HG02571 (cell line): Measurements from ENCODE around the gene CPT1B.
"Not testable (repeated sequence)": the region's sequence is repeated elsewhere in the genome, so short reads cannot be mapped to it uniquely, and the experiment has no call there.

Experiments used
- ATAC-seq: cut with Tn5 transposase; IDR thresholded peaks from one replicate; pipeline ENCODE4 v1.9.1; 2021; ENCODE audit warnings: mild to moderate bottlenecking, moderate library complexity; ENCODE audit not compliant: unreplicated experiment

The CPT1B gene

DNA sequence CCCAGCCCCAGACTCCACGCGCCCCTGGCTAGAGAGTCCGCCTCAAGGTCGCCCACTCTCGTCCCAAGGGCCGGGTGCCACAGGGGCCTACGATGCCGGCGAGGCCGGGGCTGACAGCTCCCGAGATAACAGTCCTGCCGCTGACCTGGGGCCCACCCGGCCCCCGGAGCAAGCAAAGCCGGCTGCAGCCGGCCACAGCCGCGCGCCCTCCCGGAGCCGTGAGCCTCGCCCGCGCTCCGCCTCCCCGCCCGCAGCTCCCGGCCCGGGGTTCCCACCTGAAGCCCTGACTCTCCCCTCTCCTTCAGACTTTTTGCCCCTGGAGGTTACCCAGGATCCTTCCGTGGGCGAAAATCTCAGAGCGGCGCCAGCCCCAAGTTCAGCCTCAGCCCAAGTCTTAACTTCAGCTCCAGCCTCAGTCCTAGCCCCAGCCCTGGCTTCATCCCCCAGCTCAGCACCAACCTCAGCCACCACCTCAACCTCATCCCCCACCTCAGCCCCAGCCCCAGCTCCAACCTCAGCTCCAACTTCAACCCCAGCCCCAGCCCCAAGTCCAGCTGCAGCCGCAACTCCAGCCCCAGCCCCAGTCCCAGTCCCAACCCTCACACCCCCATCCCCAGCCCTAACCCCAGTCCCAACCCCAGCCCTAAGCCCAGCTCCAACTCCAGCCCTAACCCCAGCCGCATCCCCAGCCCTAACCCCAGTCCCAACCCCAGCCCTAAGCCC is 30.8 kb downstream of the CPT1B start:
- ATAC-seq = no peak

DNA sequence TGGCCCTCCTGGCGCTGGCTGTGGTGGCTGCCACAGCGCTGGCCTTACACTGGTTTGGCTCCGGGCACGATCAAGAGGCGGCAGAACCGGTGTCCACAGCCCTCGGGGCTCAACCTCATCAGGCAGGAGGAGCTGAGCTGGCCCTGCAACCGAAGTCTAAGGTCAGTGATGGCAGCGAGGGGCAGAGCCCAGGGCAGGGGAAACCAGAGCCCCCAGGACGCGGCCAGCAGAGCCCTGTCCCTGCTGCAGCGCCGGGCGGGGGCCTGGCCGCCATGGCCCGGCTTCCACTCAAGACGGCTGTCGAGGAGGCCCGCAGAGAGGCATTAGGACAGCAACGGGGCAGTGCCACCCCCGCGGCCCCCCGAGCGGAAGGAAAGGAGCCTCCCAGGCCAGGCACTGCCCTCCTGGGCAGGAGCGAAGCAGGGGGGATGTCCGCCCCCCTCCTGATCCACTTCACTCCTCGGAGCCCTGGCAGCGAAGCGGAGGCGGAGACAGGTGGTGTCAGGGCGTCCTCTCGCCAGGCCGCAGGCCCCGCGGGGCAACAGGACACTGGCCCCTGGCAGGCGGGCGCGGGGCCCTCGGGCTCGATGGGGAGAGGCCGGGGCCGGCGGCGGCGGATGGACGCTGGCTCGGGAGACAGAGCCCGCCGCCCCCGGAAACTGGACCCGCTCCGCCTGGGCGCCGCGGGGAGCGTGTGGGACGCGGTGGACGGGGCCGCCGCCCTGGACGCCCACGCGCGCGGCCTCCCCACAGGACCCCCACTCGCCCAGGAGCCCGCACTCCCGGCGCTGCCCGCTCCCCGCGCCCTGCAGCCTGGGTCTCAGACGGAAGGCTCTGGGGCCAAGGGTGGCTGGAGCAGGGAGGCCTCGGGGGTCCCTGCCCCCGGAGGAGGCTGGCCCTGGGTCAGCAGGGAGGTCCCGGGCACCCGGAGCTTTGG is 31.6 kb downstream of the CPT1B start:
- no peak for ATAC-seq

DNA sequence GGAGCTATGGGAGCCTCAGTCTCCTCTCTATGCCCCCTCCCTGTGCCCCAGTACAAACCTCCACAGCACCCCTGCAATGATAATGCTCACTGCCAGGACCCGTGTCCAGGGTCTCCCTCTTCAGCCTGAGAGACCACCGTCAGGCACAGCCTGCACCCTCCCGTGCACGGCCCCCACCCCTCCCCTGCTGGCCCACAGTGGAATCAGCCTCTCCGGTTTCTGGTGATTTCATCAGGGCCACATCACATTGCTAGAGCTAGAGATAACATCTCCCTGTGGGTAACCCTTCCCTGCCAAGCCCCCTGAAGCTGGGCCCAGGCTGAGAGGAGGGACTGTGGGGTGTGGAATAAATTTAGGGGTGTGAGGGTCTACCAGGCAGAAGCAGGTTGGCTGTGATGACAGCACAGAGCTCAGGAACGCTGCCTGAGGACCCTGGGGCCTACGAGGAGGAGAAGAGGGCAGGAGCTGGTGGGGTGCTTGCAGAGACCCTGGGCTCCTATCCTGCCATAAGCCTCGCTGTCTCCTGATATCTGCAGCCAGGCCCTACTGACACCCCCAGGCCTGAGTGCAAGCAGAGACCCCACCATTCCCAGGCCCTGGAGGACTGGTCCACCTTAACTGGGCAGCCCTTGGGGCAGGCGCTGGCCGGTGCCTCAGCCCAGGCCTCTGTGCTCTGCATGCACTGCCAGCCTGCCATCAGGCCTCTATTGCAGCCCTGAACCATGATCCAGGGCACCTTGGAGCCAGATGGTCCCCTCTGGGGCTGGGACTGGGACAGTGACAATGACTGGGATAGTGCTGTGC is 32.5 kb downstream of the CPT1B start, which contains the start of gene KLHDC7B:
Gene KLHDC7B, plus strand, starts transcription at position 378 of the 804 bp plus-strand sequence. Its CDS starts 345 bp downstream, at position 723.
- ATAC-seq = no peak

DNA sequence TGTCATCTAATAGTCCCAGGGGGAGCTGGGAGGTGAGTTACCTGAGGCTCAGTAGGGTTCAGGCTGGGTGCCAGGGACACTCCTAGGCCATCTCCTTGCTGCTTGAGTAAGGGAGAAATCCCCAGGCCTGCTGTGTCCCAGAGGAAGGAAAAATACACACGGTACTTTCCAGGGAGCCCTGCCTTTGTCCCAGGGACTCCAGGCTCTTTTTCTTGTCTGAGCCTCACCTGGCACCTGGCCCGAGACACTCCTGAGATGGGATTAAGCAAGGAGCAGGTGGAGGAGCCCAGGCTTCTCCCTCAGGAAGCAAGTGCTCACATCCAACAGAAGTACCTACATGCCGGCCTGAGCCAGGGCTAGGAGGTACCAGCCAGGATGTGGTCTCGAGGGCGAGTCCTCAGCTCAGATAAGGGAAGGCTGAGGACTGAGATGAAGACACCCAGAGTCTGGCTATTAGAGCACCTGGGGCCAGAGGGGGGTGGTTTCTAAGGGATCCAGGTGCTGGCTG is 33.4 kb downstream of the CPT1B start:
- ATAC-seq = no peak

DNA sequence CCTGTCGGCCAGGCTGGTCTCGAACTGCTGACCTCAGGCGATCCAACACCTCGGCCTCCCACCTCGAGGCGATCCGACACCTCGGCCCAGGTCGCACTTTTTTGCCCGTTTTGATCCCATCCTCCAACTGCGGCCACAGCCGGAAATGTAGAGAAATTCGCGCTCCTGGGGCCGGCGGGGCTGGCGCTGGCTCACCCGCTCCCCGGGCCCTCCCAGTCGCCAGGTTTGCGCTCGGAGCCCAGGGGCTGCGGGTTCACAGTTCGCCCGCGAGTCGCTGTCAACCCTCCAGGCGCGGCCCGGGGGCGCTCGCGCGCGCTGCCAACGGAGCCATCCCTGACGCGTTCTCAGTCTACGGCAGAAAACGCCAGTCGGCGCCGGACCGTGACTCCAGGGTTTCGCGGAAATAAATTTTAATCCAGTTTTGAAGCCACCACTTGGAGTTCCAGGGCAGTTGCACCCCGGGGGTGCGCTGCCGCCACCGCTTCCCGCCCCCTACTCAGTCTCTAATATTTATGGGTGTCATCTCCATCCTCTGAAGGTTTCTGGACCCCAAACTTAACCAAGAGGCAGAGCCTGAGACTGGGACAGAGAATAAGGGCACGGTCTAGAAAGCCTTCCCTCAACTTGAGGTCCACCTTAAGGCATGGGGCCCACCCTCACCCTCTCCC is 34.0 kb downstream of the CPT1B start:
- ATAC-seq = no peak

DNA sequence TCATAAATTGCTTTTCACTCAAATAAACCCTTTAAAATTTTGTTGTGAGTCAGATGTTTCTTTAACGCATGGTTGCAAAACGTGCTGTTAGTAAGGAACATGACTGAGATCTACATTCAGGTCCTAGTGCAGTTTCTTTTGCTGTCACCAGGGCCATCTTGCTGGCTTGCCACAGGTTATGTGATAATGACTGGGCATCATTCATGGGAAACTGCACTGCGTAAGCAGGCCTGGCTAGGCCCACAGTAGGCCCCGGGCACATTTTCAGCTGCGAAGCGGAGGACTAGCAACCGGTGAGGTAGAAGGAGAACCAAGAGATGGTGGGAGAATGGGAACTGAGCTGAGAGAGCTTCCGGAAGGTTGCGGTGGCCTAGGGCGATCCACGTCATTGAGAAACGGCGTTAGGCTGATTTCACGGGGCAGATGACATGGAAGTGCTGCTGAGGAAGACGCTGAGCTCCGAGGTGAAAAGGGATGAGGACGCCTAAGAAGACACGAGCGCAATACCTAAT is 35.8 kb downstream of the CPT1B start:
- ATAC-seq = no peak

DNA sequence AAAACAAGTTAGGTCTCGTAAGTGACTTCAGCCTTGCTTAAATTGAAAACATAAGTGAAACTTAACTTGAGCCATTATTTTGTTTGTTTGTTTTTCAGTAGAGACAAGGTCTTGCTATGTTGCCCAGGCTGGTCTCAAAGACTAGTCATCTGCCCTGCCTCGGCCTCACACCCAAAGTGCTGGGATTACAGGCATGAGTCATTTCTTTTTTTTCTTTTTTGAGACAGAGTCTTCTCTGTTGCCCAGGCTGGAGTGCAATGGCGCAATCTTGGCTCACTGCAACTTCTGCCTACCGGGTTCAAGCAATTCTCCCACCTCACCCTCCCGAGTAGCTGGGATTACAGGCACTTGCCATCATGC is 36.6 kb downstream of the CPT1B start:
- ATAC-seq = not testable (repeated sequence)

DNA sequence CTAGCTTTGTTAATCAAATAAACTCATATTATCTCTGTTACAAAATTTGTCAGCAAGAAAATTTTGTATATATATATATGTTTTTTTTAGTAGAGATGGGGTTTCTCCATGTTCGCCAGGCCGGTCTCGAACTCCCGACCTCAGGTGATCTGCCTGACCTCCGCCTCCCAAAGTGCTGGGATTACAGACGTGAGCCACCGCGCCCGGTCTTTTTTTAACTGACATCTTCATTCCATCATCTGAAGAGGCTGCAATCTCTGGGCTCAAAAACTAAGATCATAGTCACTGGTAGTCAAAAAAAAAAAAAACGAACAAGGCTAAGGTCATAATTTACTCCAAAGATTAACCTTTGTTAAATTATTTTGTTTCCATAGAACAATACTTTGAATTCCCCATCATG is 37.8 kb downstream of the CPT1B start:
- ATAC-seq = no peak

DNA sequence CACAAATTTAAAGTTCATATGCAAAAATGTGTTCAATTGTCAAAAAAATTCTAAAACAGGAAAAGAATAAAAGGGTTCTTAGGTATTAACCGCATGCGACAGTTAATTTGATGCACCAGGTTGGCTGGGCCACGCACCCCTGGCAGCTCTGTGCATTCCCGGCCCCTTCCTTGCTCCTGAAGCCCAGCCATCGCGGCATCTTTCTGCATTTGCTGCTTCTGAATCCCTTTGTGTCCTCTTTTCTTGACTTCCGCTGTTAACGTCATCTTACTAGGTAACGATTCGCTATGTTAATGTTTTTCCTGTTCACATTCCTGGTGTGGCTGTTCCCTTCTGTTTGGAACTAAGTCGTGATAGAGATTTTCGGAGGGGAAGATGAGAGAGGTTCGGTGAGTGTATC is 40.5 kb downstream of the CPT1B start:
- ATAC-seq = no peak

DNA sequence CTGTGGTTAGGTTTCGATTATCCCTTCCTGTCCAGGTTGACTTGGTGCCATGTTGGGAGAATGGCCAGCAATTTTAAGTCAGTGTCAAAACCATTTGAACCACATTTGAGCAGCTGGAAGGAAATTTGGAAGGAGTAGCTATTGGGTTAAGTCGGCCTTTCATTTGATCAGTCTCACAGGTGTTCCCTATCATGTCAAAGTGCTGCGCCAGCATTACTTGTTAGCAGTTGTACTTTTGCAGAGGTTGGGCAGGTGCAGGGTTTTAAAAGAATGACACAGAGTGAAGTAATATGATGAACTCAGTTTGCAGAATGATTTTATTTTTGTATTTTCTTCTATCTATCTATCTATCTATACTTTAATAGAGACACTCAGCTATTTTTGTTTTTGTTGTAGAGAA is 42.0 kb downstream of the CPT1B start:
- no peak for ATAC-seq

DNA sequence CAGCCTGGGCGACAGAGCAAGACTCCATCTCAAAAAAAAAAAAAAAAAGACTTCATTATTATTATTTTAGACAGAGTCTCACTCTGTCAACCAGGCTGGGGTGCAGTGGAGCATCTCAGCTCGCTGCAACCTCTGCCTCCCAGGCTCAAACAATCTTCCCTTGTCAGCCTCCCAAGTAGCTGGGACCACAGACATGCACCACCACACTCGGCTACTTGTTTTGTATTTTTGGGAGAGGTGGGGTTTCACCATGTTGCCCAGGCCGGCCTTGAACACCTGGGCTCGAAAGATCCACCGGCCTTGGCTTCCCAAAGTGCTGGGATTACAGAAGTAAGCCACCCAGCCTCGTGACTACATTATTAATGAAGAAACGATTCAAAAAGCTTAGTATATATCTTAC is 43.1 kb downstream of the CPT1B start:
- ATAC-seq = no peak

DNA sequence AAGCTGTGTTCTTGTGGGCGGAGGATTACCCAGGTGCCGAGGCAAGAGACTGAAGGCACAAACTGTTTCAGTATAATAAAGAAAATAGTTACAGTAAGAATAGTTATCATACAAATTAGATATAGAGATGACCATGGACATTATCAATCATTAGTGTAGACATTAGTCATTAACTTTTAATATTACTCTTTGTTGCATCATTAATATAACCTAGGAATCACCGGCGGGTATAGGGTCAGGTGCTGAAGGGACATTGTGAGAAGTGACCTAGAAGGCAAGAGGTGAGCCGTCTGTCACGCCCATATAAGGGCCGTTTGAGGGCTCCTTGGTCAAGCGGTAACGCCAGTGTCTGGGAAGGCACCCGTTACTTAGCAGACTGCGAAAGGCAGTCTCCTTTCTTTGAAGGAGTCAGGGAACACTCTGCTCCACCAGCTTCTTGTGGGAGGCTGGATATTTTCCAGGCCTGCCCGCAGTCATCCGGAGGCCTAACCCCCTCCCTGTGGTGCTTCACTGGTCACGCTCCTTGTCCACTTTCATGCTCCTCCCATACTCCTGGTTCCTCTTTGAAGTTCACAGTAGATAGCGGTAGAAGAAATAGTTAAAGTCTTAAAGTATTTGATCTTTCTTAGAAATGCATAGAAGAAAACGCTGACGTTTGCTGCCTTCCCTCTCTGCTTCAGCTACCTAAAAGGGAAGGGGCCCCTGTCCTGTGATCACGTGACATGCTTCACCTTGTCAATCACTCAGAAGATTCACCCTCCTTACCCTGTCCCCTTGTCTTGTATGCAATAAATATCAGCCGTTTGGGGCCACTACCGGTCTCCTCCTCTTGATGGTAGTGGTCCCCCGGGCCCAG is 44.1 kb downstream of the CPT1B start:
- ATAC-seq = not testable (repeated sequence)

DNA sequence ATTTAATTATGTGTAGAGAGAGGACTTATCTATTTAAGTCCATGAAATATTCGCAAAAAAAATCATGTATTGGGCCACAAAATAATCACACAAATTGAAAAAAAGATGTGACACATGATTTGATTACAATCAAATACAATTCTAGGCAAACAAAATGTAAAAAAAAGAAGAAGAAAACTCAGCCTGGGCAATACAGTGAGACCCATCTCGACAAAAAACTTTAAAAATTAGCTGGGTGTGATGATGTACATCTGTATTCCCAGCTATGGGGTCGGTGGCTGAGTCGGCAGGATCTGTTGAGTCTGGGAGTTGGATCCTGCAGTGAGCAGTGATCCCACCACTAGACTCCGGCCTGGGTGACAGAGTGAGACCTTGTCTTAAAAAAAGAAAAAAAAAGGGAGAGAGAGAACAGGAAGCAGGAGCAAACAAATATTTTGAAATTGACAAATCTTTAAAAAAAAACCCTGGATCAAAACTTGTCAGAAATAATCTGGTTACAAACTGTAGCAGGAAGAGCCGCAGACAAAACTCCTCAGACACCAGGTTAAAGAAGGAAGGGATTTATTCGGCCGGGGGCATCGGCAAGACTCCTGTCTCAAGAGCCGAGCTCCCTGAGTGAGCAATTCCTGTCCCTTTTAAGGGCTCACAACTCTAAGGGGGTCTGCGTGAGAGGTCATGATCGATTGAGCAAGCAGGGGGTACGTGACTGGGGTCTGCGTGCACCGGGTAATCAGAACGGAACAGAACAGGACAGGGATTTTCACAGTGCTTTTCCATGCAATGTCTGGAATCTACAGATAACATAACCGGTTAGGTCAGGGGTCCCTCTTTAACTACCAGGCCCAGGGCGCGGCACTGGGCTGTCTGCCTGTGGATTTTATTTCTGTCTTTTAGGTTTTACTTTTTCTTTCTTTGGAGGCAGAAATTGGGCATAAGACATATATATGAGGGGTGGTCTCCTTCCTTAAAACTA is 45.1 kb downstream of the CPT1B start:
- ATAC-seq = no peak

DNA sequence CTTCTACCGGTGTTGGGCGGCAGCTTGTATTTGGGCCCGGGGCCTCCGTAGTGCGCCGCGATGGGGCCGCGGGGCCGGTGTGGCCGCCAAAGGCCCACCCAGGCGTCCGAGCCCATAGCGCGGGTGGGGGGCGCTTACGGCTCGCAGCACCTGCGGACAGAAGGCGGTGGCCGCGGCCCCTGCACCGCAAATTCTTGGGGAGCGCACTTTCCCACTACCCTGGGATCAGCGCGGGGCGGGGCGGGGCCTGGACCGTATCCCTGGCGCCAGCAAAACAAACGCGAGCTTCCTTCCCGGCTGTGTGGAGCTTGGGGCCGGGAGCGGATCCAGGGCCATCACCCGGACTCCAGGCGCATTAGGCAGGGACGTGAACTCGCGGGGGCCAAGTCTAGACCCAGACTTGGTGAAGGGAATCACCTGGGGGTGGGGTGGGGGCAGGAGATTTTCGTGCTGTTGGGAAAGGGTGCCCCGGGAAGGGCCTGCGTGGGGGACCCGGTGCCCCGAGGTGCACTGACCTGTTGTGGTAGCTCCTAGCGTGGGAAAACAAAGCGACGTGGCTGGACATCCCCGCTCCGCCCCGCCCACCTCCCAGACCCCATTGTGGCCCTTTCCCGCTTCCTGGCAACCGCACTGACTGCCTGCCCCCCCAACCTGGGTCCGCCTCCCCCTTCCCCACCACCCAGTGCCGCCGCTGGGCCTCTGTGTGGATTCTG is 46.1 kb downstream of the CPT1B start:
- ATAC-seq = peak; percentile 2

DNA sequence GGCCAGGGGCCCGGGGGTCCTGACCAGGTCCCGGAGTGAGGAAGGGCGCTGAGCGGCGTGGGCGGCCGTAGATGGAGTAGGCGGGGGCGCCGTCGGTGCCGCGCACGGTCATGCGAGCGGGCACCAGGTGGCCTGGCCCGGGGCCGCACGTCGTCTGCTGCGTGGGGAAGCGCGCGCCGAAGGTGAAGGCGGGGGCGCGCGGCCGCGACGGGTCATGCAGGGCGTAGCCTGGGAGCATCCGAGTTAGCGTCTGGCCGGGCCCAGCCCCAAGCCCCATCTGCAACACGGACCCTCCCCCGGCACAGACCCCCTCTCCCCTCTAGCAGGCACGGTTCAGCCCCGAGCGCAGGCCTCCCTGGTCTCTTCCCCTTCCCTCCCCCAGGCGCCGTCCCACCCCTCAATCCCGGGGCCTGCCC is 46.7 kb downstream of the CPT1B start:
- peak; percentile 29 for ATAC-seq

DNA sequence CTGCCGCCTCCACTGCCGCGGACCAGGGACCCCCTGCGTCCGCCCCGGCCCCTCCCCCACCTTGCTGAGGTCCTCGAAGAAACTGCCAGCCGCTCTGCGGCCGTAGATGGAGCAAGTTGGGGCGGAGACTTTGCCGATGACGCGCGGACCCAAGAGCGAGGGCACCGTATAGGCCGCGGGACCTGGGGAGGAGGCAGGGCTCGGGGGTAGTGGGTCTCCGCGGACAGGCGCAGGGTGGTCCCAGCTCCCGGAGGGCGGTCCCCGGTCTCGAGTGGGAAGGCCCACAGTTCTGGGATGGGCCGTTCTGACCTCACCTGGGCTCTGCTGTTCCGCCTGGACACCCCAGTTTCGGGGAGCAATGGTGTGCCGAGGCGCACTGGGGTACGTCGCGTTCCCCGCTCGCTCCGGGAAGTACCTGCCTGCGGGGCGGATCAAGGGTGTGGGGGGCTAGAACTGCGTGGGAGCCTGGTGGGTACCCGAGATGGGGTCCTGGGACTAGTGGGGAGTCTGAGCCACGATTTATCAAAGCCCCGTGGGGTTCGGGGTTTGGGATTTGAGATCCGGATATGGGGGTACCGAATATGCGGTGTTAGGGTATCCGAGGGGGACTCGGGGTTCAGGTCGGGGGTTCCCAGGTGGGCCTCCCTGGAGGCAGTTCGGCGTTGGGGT is 47.2 kb downstream of the CPT1B start:
- no peak for ATAC-seq

DNA sequence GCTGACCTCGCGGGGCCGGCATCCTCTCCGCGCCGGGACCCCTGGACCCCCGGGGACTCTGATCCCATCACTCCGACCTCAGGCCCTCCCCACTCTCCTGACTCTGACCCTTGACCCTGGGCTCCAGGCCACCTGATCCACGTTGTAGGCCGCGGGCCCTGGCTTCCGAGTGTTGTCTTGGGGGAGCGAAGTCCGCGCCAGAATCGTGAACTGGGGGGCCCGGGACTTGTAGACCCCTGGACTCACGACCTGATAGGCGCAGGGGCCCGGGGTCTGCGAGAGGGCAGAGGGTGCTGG is 47.7 kb downstream of the CPT1B start:
- ATAC-seq = no peak
